Stimulated activated CD8-positive, alpha-beta memory T cell treated with anti-CD3 and anti-CD28 coated beads, Interleukin-15, amount 100 ng/mL, for 24 hours (primary cell): ENCODE results near the gene FGFRL1.
"Not testable (repeated sequence)": the region's sequence is repeated elsewhere in the genome, so short reads cannot be mapped to it uniquely, and the experiment has no call there.

Experiments
- DNase-seq: peaks from one replicate; pipeline ENCODE4 v3.0.0-alpha.2; 2020; ENCODE audit warnings: low read depth

The FGFRL1 gene

GRCh38 chr4:973431-974397 lies 37.7 kb upstream of the FGFRL1 start, which contains the start of gene DGKQ:
Gene DGKQ (minus strand): TSS chr4:973569. CDS start chr4:973482, 87 bp downstream.
- DNase-seq, result peak; percentile 82

GRCh38 chr4:974668-975067 lies 36.8 kb upstream of the FGFRL1 start:
- DNase-seq, result no peak

GRCh38 chr4:976016-976415 lies 35.4 kb upstream of the FGFRL1 start:
- DNase-seq, result not testable (repeated sequence)

- DNase-seq, result no peak
Measured at GRCh38 chr4:978957-979701, 32.3 kb upstream of the FGFRL1 start.

GRCh38 chr4:982291-982690 lies 29.1 kb upstream of the FGFRL1 start:
- no peak for DNase-seq

- no peak for DNase-seq
Measured at GRCh38 chr4:982814-983213, 28.6 kb upstream of the FGFRL1 start.

- no peak for DNase-seq
Measured at GRCh38 chr4:984336-985054, 26.9 kb upstream of the FGFRL1 start.

- DNase-seq, result peak; percentile 53
Measured at GRCh38 chr4:985123-985830, 26.1 kb upstream of the FGFRL1 start.

GRCh38 chr4:986428-986878 lies 25.0 kb upstream of the FGFRL1 start:
- DNase-seq, result no peak

- peak; percentile 62 for DNase-seq
Measured at GRCh38 chr4:986879-987623, 24.4 kb upstream of the FGFRL1 start, which contains the start of gene IDUA. Gene IDUA (plus strand): TSS chr4:987044. CDS start chr4:987085, 41 bp downstream.

- no peak for DNase-seq
Measured at GRCh38 chr4:987624-988513, 23.6 kb upstream of the FGFRL1 start.

GRCh38 chr4:988726-989721 lies 22.4 kb upstream of the FGFRL1 start:
- no peak for DNase-seq

- no peak for DNase-seq
Measured at GRCh38 chr4:989722-990471, 21.5 kb upstream of the FGFRL1 start.

- no peak for DNase-seq
Measured at GRCh38 chr4:990746-991367, 20.6 kb upstream of the FGFRL1 start.

GRCh38 chr4:991451-992296 lies 19.8 kb upstream of the FGFRL1 start:
- DNase-seq, result no peak
